ENCODE measurements around the gene OR4K17. TPM values are rescaled to one million over a fixed set of nuclear protein-coding genes. Genes with fewer than 3 reads are reported as not detected.

Gene OR4K17
- total RNA-seq, 1 experiment from 2014 or later = not detected

- no TSS peak for BruUV-seq (replicated peaks)
- Histone ChIP-seq H3K79me2 (ENCODE audit: low read depth) (no peaks in the 10 kb centered on the region), H2AFZ (no peak within 1 kb of the TSS), H3K27me3 (ENCODE audit: insufficient read depth, low read depth) (peaks cover 2% of the 10 kb centered on the region; the same call in 1 of the 2 replicates), H3K4me3 (no peak within 1 kb of the TSS), H4K20me1 (ENCODE audit: insufficient read depth) (no peaks in the 10 kb centered on the region), H3K27ac (no peak within 1 kb of the TSS), H3K4me2 (no peak within 1 kb of the TSS), H3F3A (ENCODE audit: insufficient read depth, low read depth) (no peaks in the 10 kb centered on the region), H3K9me2 (ENCODE audit: insufficient read depth) (no peaks in the 10 kb centered on the region), H3K4me1 (replicated peaks; ENCODE audit: insufficient read depth) (no peaks in the 10 kb centered on the region), H3K9me3 (ENCODE audit: insufficient read depth, low read depth) (no peaks in the 10 kb centered on the region), H3K36me3 (ENCODE audit: low read depth) (no peaks in the 10 kb centered on the region)
- CTCF ChIA-PET = no interaction called here
- intact Hi-C loops (cut with micrococcal nuclease; ENCODE audit: unreplicated experiment) = no loop called here
- POLR2A ChIA-PET (ENCODE audit: unreplicated experiment) = no interaction called here
- DNase-seq = no peak
- no peak for TF ChIP-seq EZH2 (IDR thresholded peaks at IDR 0.05; ENCODE audit: low read depth)
- no peak for TF ChIP-seq CTCF (conservative IDR thresholded peaks at IDR 0.05)
Observed at GRCh38 chr14:20138520-20138919, 28.0 kb downstream of the OR4K17 start, which contains the start of gene OR4N5. Gene OR4N5, plus strand, starts transcription at chr14:20138820. Its CDS starts 4,916 bp downstream, at chr14:20143736.

- H3K4me2 ChIP-seq = no peak overlapping the region
- H3K27ac ChIP-seq = no peak overlapping the region
- no peaks in the 10 kb centered on the region for H3K9me3 ChIP-seq (ENCODE audit: insufficient read depth, low read depth)
- no TSS peak for BruUV-seq (replicated peaks)
- no peaks in the 10 kb centered on the region for H3K36me3 ChIP-seq (ENCODE audit: low read depth)
- H3K4me3 ChIP-seq = no peak overlapping the region
- DNase-seq = no peak
- POLR2A ChIA-PET (ENCODE audit: unreplicated experiment) = no interaction called here
- H3K27me3 ChIP-seq (ENCODE audit: insufficient read depth, low read depth) = peaks cover 2% of the 10 kb centered on the region; the same call in 1 of the 2 replicates
- no peaks in the 10 kb centered on the region for H4K20me1 ChIP-seq (ENCODE audit: insufficient read depth)
- H3K79me2 ChIP-seq (ENCODE audit: low read depth) = no peaks in the 10 kb centered on the region
- CTCF ChIA-PET = no interaction called here
- intact Hi-C loops (cut with micrococcal nuclease; ENCODE audit: unreplicated experiment) = no loop called here
- no peak overlapping the region for H2AFZ ChIP-seq
- H3F3A ChIP-seq (ENCODE audit: insufficient read depth, low read depth) = no peaks in the 10 kb centered on the region
- TF ChIP-seq EZH2 (IDR thresholded peaks at IDR 0.05; ENCODE audit: low read depth) = no peak
- TF ChIP-seq CTCF (conservative IDR thresholded peaks at IDR 0.05) = no peak; the same call in 1 of the 2 replicates
- H3K9me2 ChIP-seq (ENCODE audit: insufficient read depth) = no peaks in the 10 kb centered on the region
- no peaks in the 10 kb centered on the region for H3K4me1 ChIP-seq (replicated peaks; ENCODE audit: insufficient read depth)
Observed at GRCh38 chr14:20143911-20144310, 33.4 kb downstream of the OR4K17 start.

GRCh38 chr14:20144820-20145219 is 34.3 kb downstream of the OR4K17 start:
- POLR2A ChIA-PET (ENCODE audit: unreplicated experiment) = no interaction called here
- intact Hi-C loops (cut with micrococcal nuclease; ENCODE audit: unreplicated experiment) = no loop called here
- H3K9me2 ChIP-seq (ENCODE audit: insufficient read depth) = no peaks in the 10 kb centered on the region

More at GRCh38 chr14:20144820-20145219, 34.3 kb downstream of the OR4K17 start:
- Histone ChIP-seq H4K20me1 (ENCODE audit: insufficient read depth) (no peaks in the 10 kb centered on the region), H3K4me1 (replicated peaks; ENCODE audit: insufficient read depth) (no peaks in the 10 kb centered on the region), H3K27me3 (ENCODE audit: insufficient read depth, low read depth) (peaks cover 2% of the 10 kb centered on the region; the same call in 1 of the 2 replicates), H3K27ac (no peak overlapping the region), H3K9me3 (ENCODE audit: insufficient read depth, low read depth) (no peaks in the 10 kb centered on the region), H3F3A (ENCODE audit: insufficient read depth, low read depth) (no peaks in the 10 kb centered on the region), H3K4me3 (no peak overlapping the region), H3K4me2 (no peak overlapping the region), H3K36me3 (ENCODE audit: low read depth) (no peaks in the 10 kb centered on the region), H2AFZ (no peak overlapping the region), H3K79me2 (ENCODE audit: low read depth) (no peaks in the 10 kb centered on the region)
- TF ChIP-seq EZH2 (IDR thresholded peaks at IDR 0.05; ENCODE audit: low read depth) (no peak), CTCF (conservative IDR thresholded peaks at IDR 0.05) (no peak)
- DNase-seq = no peak
- CTCF ChIA-PET = no interaction called here
- BruUV-seq (replicated peaks) = no TSS peak
